ENCODE measurements around the gene GPATCH4. TPM values are rescaled to one million over a fixed set of nuclear protein-coding genes. Genes with fewer than 3 reads are reported as not detected.

The GPATCH4 gene
- total and polyA plus RNA-seq, 2 of the 4 experiments (the other 2 are of a cell fraction) = 32.6 to 41.8 TPM

- ChIA-PET CTCF (interaction anchor here (0.6 to 1.4 kb wide), 3 partner anchors 91 to 186 kb away, joined by 3 to 4 read pairs (median 4); no protein-coding TSS in a partner anchor), POLR2A (ENCODE audit: unreplicated experiment) (interaction anchor here (0.6 to 0.7 kb wide), 3 partner anchors 18 to 70 kb away, joined by 3 to 4 read pairs (median 3); partner anchors contain the start of gene MEF2D)
- peak overlapping the region; percentile 61; the same call in 1 of the 2 replicates for H3K9ac ChIP-seq (ENCODE audit: low read depth, low read length)
- H3K4ac ChIP-seq (ENCODE audit: low read depth, low read length) = peak overlapping the region; percentile 66
- peak overlapping the region; percentile 94 for H2AFZ ChIP-seq (replicated peaks; ENCODE audit: low read length, poor library complexity)
- peak overlapping the region; percentile 84; the same call in 1 of the 2 replicates for H3K14ac ChIP-seq (replicated peaks; ENCODE audit: low read depth, low read length)
- WGBS, 2 experiments (ENCODE audit: extremely low coverage in 2 of 2, insufficient read length in 1 of 2) = no CpG with 5 or more reads among the region's 4 CpGs
- peak overlapping the region; percentile 73; the same call in 1 of the 2 replicates for H3K4me3 ChIP-seq (ENCODE audit: insufficient read depth, low read depth, low read length)
- peaks cover 8 to 29% of the 10 kb centered on the region in 2 experiments for H3K79me1 ChIP-seq (ENCODE audit: low read depth in 1 of 2, low read length in 2 of 2)
- no TSS peak for BruUV-seq (replicated peaks)
- peak overlapping the region; percentile 66 for H3K27ac ChIP-seq (ENCODE audit: insufficient read depth, low read length)
- peak; percentile 96 for DNase-seq
- peak overlapping the region; percentile 96 for H2AK9ac ChIP-seq (replicated peaks; ENCODE audit: low read depth, low read length, poor library complexity)
- peak overlapping the region; percentile 41 for H3K56ac ChIP-seq (ENCODE audit: extremely low read depth, insufficient read depth, low read length)
- H4K91ac ChIP-seq (ENCODE audit: insufficient read depth, low read depth, low read length) = peak overlapping the region; percentile 51
- peaks cover 7% of the 10 kb centered on the region for H3K4me1 ChIP-seq (ENCODE audit: control insufficient read depth, insufficient read depth, low read length)
- H2BK20ac ChIP-seq (ENCODE audit: low read depth, low read length) = no peak overlapping the region
- in situ Hi-C loops (cut with MboI; ENCODE audit: low sequenced_read_pairs) = no loop called here
- peaks cover 15% of the 10 kb centered on the region for H3K9me1 ChIP-seq (ENCODE audit: insufficient read depth, low read length)
- H3K4me2 ChIP-seq (ENCODE audit: low read depth, low read length) = peak overlapping the region; percentile 98
- peak overlapping the region; percentile 14 to 41; a peak in 1 of 4 replicates for H4K8ac ChIP-seq (ENCODE audit: low read depth in 2 of 2, low read length in 2 of 2)
- peaks cover 11% of the 10 kb centered on the region for H3K27me3 ChIP-seq (ENCODE audit: control insufficient read depth, insufficient read depth, low read length)
- peak; percentile 89 for ATAC-seq (ENCODE audit: low read depth)
- no peaks in the 10 kb centered on the region; the same call in 1 of the 2 replicates for H4K20me1 ChIP-seq (ENCODE audit: insufficient read depth, low read length)
- H4K5ac ChIP-seq (ENCODE audit: low read depth, low read length) = peak overlapping the region; percentile 32; the same call in 1 of the 2 replicates
- H3K23ac ChIP-seq (ENCODE audit: low read depth, low read length) = peak overlapping the region; percentile 57; the same call in 1 of the 2 replicates
- intact Hi-C loops (cut with micrococcal nuclease) = loop anchor here (1.0 to 2.0 kb wide), 4 partner anchors 73 to 115 kb away; no protein-coding TSS in a partner anchor
- H2BK5ac ChIP-seq (ENCODE audit: low read depth, low read length, poor library complexity, severe bottlenecking) = peak overlapping the region; percentile 82
- no peaks in the 10 kb centered on the region for H3K36me3 ChIP-seq (ENCODE audit: control insufficient read depth, insufficient read depth, low read length)
- H3K18ac ChIP-seq (ENCODE audit: low read depth, low read length) = peak overlapping the region; percentile 78
- H3K9me3 ChIP-seq (ENCODE audit: control insufficient read depth, insufficient read depth, low read length) = no peaks in the 10 kb centered on the region
- dilution Hi-C loops (cut with HindIII; ENCODE audit: low sequenced_read_pairs, unreplicated experiment) = no loop called here
- peak overlapping the region; percentile 31; the same call in 2 of the 3 replicates for H2BK15ac ChIP-seq (ENCODE audit: low read depth, low read length)
- 0 out of 2 replicates have a peak overlapping the region, but pooled peaks have one; percentile 54 for H2AK5ac ChIP-seq (ENCODE audit: low read depth, low read length)
- peak overlapping the region; percentile 50; the same call in 1 of the 2 replicates for H2BK120ac ChIP-seq (ENCODE audit: low read depth, low read length)
- TF ChIP-seq POLR2A (IDR thresholded peaks at IDR 0.05; ENCODE audit: low read depth, low read length) (0 out of 2 replicates have a peak, but pooled peaks have one; percentile 25), SMC3 (IDR thresholded peaks at IDR 0.05; ENCODE audit: low read depth, low read length) (peak; percentile 23; the same call in 1 of the 2 replicates), MAZ (IDR thresholded peaks at IDR 0.05; ENCODE audit: borderline replicate concordance, low read depth, low read length) (peak; percentile 45; the same call in 1 of the 2 replicates), FOS (IDR thresholded peaks at IDR 0.05; ENCODE audit: low read depth, low read length) (peak; percentile 40; the same call in 1 of the 2 replicates), NFE2L2 (IDR thresholded peaks at IDR 0.05; ENCODE audit: low read depth, low read length) (peak; percentile 89), RFX5 (IDR thresholded peaks at IDR 0.05; ENCODE audit: low read depth, low read length) (no peak), MAFK (IDR thresholded peaks at IDR 0.05; ENCODE audit: low read depth, low read length) (peak; percentile 87), RCOR1 (IDR thresholded peaks at IDR 0.05; ENCODE audit: insufficient replicate concordance, low read length) (no peak), CEBPB (IDR thresholded peaks at IDR 0.05; ENCODE audit: low read depth, low read length) (peak; percentile 92), CHD1 (IDR thresholded peaks at IDR 0.05; ENCODE audit: low read depth, low read length) (no peak)
- TF ChIP-seq, protein P1, sequence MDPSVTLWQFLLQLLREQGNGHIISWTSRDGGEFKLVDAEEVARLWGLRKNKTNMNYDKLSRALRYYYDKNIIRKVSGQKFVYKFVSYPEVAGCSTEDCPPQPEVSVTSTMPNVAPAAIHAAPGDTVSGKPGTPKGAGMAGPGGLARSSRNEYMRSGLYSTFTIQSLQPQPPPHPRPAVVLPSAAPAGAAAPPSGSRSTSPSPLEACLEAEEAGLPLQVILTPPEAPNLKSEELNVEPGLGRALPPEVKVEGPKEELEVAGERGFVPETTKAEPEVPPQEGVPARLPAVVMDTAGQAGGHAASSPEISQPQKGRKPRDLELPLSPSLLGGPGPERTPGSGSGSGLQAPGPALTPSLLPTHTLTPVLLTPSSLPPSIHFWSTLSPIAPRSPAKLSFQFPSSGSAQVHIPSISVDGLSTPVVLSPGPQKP (IDR thresholded peaks at IDR 0.05; ENCODE audit: borderline replicate concordance, low read depth, low read length) = no peak
- TF ChIP-seq, protein P2, sequence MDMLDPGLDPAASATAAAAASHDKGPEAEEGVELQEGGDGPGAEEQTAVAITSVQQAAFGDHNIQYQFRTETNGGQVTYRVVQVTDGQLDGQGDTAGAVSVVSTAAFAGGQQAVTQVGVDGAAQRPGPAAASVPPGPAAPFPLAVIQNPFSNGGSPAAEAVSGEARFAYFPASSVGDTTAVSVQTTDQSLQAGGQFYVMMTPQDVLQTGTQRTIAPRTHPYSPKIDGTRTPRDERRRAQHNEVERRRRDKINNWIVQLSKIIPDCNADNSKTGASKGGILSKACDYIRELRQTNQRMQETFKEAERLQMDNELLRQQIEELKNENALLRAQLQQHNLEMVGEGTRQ (IDR thresholded peaks at IDR 0.05; ENCODE audit: low read depth, low read length) = no peak
- TF ChIP-seq, protein P3, sequence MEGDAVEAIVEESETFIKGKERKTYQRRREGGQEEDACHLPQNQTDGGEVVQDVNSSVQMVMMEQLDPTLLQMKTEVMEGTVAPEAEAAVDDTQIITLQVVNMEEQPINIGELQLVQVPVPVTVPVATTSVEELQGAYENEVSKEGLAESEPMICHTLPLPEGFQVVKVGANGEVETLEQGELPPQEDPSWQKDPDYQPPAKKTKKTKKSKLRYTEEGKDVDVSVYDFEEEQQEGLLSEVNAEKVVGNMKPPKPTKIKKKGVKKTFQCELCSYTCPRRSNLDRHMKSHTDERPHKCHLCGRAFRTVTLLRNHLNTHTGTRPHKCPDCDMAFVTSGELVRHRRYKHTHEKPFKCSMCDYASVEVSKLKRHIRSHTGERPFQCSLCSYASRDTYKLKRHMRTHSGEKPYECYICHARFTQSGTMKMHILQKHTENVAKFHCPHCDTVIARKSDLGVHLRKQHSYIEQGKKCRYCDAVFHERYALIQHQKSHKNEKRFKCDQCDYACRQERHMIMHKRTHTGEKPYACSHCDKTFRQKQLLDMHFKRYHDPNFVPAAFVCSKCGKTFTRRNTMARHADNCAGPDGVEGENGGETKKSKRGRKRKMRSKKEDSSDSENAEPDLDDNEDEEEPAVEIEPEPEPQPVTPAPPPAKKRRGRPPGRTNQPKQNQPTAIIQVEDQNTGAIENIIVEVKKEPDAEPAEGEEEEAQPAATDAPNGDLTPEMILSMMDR (conservative IDR thresholded peaks at IDR 0.05; ENCODE audit: low read depth, low read length) = no peak
Observed at GRCh38 chr1:156571261-156571852, 29.9 kb downstream of the GPATCH4 start.

All from IMR-90 (cell line).